Upper lobe of left lung (tissue), 6 donors: ENCODE data around the gene TSPAN11. TPM values are rescaled to one million over a fixed set of nuclear protein-coding genes. Genes with fewer than 3 reads are reported as not detected.

Source experiments
- ATAC-seq, 2 donors: fragments of 200-7000 bp; cut with Tn5 transposase; one replicate each; pipeline ENCODE4 v1.9.1; 2022; ENCODE audit warnings: mild to moderate bottlenecking in 2 of 2, moderate library complexity in 2 of 2; ENCODE audit not compliant: low FRiP score in 2 of 2
- DNase-seq, 2 donors: peaks; one replicate each; pipeline ENCODE4 v3.0.0-alpha.2; 2019 to 2020
- H3K27ac ChIP-seq, 4 donors: fragments of 200-600 bp; sonication (generic); one replicate each; pipeline ENCODE4 v1.5.1; 2016 to 2019
- H3K27me3 ChIP-seq, 4 donors: fragments of 200-600 bp; sonication (generic); one replicate each; pipeline ENCODE4 v1.5.1; 2017 to 2019
- H3K36me3 ChIP-seq, 4 donors: fragments of 200-600 bp; sonication (generic); one replicate each; pipeline ENCODE4 v1.5.1; 2016 to 2019
- H3K4me1 ChIP-seq, 4 donors: fragments of 200-600 bp; sonication (generic); one replicate each; pipeline ENCODE4 v1.5.1; 2018 to 2019
- H3K4me3 ChIP-seq, 4 donors: fragments of 200-600 bp; sonication (generic); one replicate each; pipeline ENCODE4 v1.5.1; 2017 to 2019; ENCODE audit warnings: mild to moderate bottlenecking in 2 of 4, moderate library complexity in 1 of 4
- H3K9me3 ChIP-seq, 4 donors: fragments of 200-600 bp; sonication (generic); one replicate each; pipeline ENCODE4 v1.5.1; 2018 to 2019
- EP300 ChIP-seq, 4 donors: sonication (generic); formaldehyde crosslinking; IDR thresholded peaks; one replicate each; pipeline ENCODE4 v1.5.1; 2017; ENCODE audit warnings: antibody characterized with exemption in 4 of 4, control low read depth in 2 of 4
- POLR2A ChIP-seq, 4 donors: fragments of 450-650 bp; IDR thresholded peaks; one replicate each; pipeline ENCODE4 v1.5.1; 2016 to 2017; ENCODE audit warnings: antibody characterized with exemption in 4 of 4, mild to moderate bottlenecking in 2 of 4
- POLR2AphosphoS5 ChIP-seq, 2 donors: sonication (generic); formaldehyde crosslinking; IDR thresholded peaks; one replicate each; pipeline ENCODE4 v1.5.1; 2017; ENCODE audit warnings: antibody characterized with exemption in 2 of 2
- WGBS, 2 donors: methylation state at CpG; one replicate each; pipeline ENCODE4 v1.1.5; 2017 to 2018; 5-methylcytosine and 5-hydroxymethylcytosine counted together
- total RNA-seq, 6 donors: library from RNA; depleted of rRNA in 4 of 6; stranded (reverse); fragments of >200 nt in 4 of 6; gene quantifications; one replicate each; pipeline versions ENCODE4 v1.1.0 to v1.2.1, GENCODE V29; 2016 to 2021
- TF ChIP-seq, protein P1 (sequence below), 6 experiments: fragments of 450-650 bp in 4 of 6; fragments of 200-600 bp in 2 of 6; sonication (generic) in 2 of 6; IDR thresholded peaks; one replicate each; pipeline ENCODE4 v1.5.1; 2016 to 2019; ENCODE audit warnings: antibody characterized with exemption in 6 of 6
- donor health status: DM: no; HTN: no; CAD: no; lungs with moderate emphysema.
- donor health status: DM: no; HTN: yes; CAD: no; lungs with severe emphysema.

The TSPAN11 gene
- total RNA-seq, 6 donors from 2014 or later, result 1.0 to 9.7 (median 3.5) TPM

DNA sequence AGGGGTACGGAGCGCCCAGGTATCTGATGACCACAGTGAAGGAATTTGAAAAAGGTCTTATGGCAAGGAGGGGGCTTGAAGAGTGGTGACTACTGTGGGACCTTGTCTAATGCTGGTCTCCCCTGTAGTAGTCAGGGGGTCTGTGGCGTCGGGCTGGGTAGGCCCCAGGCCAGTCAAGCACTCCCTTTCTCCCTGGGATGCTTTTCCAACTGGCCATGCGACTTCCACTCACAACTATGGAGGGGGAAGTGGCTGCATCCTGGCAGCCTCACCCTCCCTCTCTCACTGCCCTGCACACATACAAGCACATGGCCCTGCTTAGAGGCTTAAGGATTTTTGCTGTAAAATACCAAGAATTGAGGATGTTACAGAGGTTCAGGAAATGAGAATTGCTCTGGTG lies 4.1 kb downstream of the TSPAN11 start:
- no peak overlapping the region for H3K4me3 ChIP-seq
- WGBS, 2 donors, result 62 to 73% methylated on average over 4 to 5 of the region's 5 CpGs
- H3K27me3 ChIP-seq, result peaks cover 0 to 6% (median 3%) of the 10 kb centered on the region in 4 donors
- peaks cover 4 to 15% (median 10%) of the 10 kb centered on the region in 4 donors for H3K4me1 ChIP-seq
- H3K27ac ChIP-seq, result peak overlapping the region in 1 of 4 donors; percentile 51
- no peaks in the 10 kb centered on the region for H3K9me3 ChIP-seq
- TF ChIP-seq, protein P1, sequence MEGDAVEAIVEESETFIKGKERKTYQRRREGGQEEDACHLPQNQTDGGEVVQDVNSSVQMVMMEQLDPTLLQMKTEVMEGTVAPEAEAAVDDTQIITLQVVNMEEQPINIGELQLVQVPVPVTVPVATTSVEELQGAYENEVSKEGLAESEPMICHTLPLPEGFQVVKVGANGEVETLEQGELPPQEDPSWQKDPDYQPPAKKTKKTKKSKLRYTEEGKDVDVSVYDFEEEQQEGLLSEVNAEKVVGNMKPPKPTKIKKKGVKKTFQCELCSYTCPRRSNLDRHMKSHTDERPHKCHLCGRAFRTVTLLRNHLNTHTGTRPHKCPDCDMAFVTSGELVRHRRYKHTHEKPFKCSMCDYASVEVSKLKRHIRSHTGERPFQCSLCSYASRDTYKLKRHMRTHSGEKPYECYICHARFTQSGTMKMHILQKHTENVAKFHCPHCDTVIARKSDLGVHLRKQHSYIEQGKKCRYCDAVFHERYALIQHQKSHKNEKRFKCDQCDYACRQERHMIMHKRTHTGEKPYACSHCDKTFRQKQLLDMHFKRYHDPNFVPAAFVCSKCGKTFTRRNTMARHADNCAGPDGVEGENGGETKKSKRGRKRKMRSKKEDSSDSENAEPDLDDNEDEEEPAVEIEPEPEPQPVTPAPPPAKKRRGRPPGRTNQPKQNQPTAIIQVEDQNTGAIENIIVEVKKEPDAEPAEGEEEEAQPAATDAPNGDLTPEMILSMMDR (IDR thresholded peaks at IDR 0.05), result no peak
- TF ChIP-seq EP300 (IDR thresholded peaks at IDR 0.05) (no peak), POLR2A (IDR thresholded peaks at IDR 0.05) (no peak), POLR2AphosphoS5 (IDR thresholded peaks at IDR 0.05) (no peak)
- no peaks in the 10 kb centered on the region for H3K36me3 ChIP-seq
- no peak for DNase-seq
- ATAC-seq, result no peak

DNA sequence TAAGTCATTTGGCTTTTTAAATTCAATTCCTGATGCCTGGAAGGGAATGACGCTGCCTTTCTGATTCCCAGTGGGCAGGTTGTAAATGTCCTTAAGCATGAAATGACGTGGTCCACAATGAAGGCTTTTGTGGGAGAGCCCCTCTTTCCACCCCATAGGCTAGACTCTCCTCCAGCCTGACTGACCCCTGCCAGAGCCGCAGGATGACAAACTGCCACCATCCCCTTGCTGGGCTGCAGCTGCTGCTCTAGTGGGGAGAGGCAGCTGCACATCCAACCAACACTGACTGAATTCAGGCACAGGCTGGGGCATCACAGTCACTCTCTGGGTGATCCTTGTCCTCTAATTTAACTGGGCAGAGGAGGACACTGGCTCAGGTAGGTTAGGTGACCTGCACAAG lies 6.3 kb downstream of the TSPAN11 start:
- Histone ChIP-seq H3K4me3 (no peak overlapping the region), H3K9me3 (no peaks in the 10 kb centered on the region), H3K27ac (no peak overlapping the region), H3K27me3 (no peaks in the 10 kb centered on the region), H3K36me3 (no peaks in the 10 kb centered on the region), H3K4me1 (no peaks in the 10 kb centered on the region)
- no peak for TF ChIP-seq POLR2AphosphoS5 (IDR thresholded peaks at IDR 0.05)
- no peak for TF ChIP-seq EP300 (IDR thresholded peaks at IDR 0.05)
- no peak for TF ChIP-seq POLR2A (IDR thresholded peaks at IDR 0.05)
- TF ChIP-seq, protein P1 (IDR thresholded peaks at IDR 0.05), result no peak
- ATAC-seq (no peak), DNase-seq (no peak)
- WGBS, 2 donors, result 87 to 97% methylated on average over 3 of the region's 3 CpGs

DNA sequence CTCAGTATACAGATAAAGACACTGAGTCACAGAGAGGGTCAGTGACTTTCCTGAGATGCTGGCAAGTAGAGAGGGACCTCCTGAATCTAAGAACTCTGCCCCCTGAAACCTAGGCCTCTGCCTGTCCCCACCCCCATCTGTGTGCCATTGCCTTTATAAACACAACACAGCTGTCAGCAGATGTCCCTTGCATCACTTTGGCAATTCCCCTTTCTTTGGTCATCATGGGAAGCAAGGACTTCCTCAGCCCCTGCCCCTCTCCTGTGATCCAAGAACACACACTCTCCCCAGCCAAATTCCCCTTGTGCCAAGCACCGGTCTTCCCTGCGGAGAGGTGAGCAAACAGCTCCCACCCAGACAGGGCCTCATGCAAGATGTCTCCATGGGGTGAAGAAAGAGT lies 8.3 kb downstream of the TSPAN11 start:
- DNase-seq, result no peak
- no peaks in the 10 kb centered on the region for H3K27me3 ChIP-seq
- H3K4me1 ChIP-seq, result no peaks in the 10 kb centered on the region
- no peaks in the 10 kb centered on the region for H3K9me3 ChIP-seq
- TF ChIP-seq EP300 (IDR thresholded peaks at IDR 0.05) (no peak), POLR2AphosphoS5 (IDR thresholded peaks at IDR 0.05) (no peak), POLR2A (IDR thresholded peaks at IDR 0.05) (no peak)
- TF ChIP-seq, protein P1 (IDR thresholded peaks at IDR 0.05), result no peak
- H3K27ac ChIP-seq, result no peak overlapping the region
- 92 to 100% methylated on average over 2 of the region's 2 CpGs for WGBS, 2 donors
- no peak overlapping the region for H3K4me3 ChIP-seq
- no peaks in the 10 kb centered on the region for H3K36me3 ChIP-seq
- no peak for ATAC-seq

DNA sequence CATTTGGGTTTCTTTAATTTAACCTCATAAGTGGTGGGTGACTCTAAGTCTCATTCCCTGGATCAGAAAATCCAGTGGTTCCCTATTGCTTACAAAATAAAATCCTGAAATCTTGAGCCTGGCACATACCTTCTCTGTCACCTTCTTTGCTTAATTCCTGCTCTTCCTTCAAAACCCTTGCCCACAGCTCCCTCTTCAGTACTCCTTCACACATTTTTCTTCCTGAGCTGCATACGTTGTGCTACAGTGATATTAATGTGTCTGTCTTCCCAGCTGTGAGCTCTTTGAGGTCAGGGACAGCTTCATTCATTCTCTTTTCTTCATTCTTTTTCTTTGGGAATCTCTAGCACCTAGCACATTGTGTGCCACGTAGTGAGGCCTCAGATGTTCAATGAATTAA lies 9.5 kb downstream of the TSPAN11 start:
- WGBS, 2 donors, result 27 to 51% methylated on average over 2 of the region's 2 CpGs
- no peaks in the 10 kb centered on the region for H3K4me1 ChIP-seq
- H3K36me3 ChIP-seq, result no peaks in the 10 kb centered on the region
- H3K9me3 ChIP-seq, result no peaks in the 10 kb centered on the region
- DNase-seq (no peak), ATAC-seq (no peak)
- no peak overlapping the region for H3K4me3 ChIP-seq
- no peak overlapping the region for H3K27ac ChIP-seq
- H3K27me3 ChIP-seq, result no peaks in the 10 kb centered on the region
- no peak for TF ChIP-seq POLR2AphosphoS5 (IDR thresholded peaks at IDR 0.05)

DNA sequence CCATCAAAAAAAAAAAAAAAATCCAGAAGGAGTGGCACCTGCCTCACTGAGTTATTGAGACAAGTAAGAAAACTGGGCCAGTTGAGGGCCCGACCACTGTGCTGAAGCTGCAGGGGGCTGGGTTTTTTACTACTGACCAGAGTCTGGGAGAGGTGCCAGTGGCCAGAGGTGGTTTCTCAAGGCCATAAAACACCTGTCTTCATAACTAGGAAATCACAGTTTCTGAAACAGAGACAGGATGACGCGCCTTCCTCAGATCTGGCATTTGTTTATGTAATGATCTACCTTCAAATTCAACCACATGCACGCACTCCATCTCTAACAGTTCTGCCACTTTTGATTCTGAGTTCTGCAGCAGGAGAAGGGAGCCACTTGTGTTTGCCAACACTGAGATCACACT lies 12.7 kb downstream of the TSPAN11 start:
- Histone ChIP-seq H3K36me3 (no peaks in the 10 kb centered on the region), H3K4me1 (no peaks in the 10 kb centered on the region), H3K9me3 (no peaks in the 10 kb centered on the region), H3K4me3 (no peak overlapping the region), H3K27me3 (no peaks in the 10 kb centered on the region), H3K27ac (no peak overlapping the region)
- DNase-seq (no peak), ATAC-seq (no peak)
- TF ChIP-seq EP300 (IDR thresholded peaks at IDR 0.05) (no peak), POLR2A (IDR thresholded peaks at IDR 0.05) (no peak), POLR2AphosphoS5 (IDR thresholded peaks at IDR 0.05) (no peak)
- TF ChIP-seq, protein P1 (IDR thresholded peaks at IDR 0.05), result no peak
- 76 to 90% methylated on average over 4 of the region's 4 CpGs for WGBS, 2 donors
